IMR-90 (cell line): ENCODE results near the gene SPCS1. TPM values are rescaled to one million over a fixed set of nuclear protein-coding genes. Genes with fewer than 3 reads are reported as not detected.

ENCODE experiments used
- ATAC-seq: fragments of 200-7000 bp; cut with Tn5 transposase; 2 replicates; pipeline ENCODE4 v1.9.1; 2020; ENCODE audit warnings: low read depth, mild to moderate bottlenecking, moderate library complexity
- BruUV-seq: library from RNA; stranded (reverse); fragments of 400-500 nt; replicated peaks from 2 replicates; lab custom pipeline; 2021; lab: Mats Ljungman, UMichigan
- CTCF ChIA-PET: fragments of 300-600 bp; formaldehyde crosslinking; extraction: SDS; loops from one replicate; lab custom pipeline; 2021; ENCODE audit warnings: antibody characterized with exemption; lab: Yijun Ruan, JAX
- POLR2A ChIA-PET: fragments of 300-600 bp; sonication (Branson Sonifier 250); formaldehyde crosslinking; loops from one replicate; lab custom pipeline; 2022; ENCODE audit warnings: antibody characterized with exemption; ENCODE audit not compliant: unreplicated experiment; lab: Charles Lee
- DNase-seq: peaks from one replicate; pipeline ENCODE4 v3.0.0; 2013
- H2AFZ ChIP-seq: replicated peaks from 2 replicates; pipeline ENCODE3; 2013; ENCODE audit warnings: low read length, mild to moderate bottlenecking; ENCODE audit not compliant: poor library complexity
- H2AK5ac ChIP-seq: 2 replicates; pipeline ENCODE4 v1.6.1; 2013; ENCODE audit warnings: low read depth, low read length, inconsistent platforms
- H2AK9ac ChIP-seq: replicated peaks from 2 replicates; pipeline ENCODE3; 2013; ENCODE audit warnings: mild to moderate bottlenecking, low read depth, low read length, moderate library complexity; ENCODE audit not compliant: poor library complexity
- H2BK120ac ChIP-seq: 2 replicates; pipeline ENCODE4 v1.6.1; 2013; ENCODE audit warnings: low read depth, low read length, inconsistent platforms
- H2BK15ac ChIP-seq: 3 replicates; pipeline ENCODE4 v1.6.1; 2013; ENCODE audit warnings: low read depth, low read length, inconsistent platforms
- H2BK20ac ChIP-seq: 2 replicates; pipeline ENCODE4 v1.6.1; 2013; ENCODE audit warnings: low read depth, mild to moderate bottlenecking, inconsistent platforms, low read length, moderate library complexity
- H2BK5ac ChIP-seq: 2 replicates; pipeline ENCODE4 v1.6.1; 2013; ENCODE audit warnings: mild to moderate bottlenecking, low read depth, low read length, inconsistent platforms; ENCODE audit not compliant: poor library complexity, severe bottlenecking
- H3K14ac ChIP-seq: replicated peaks from 2 replicates; pipeline ENCODE4 v1.6.1; 2013; ENCODE audit warnings: low read depth, low read length, inconsistent platforms
- H3K18ac ChIP-seq: 2 replicates; pipeline ENCODE4 v1.6.1; 2013; ENCODE audit warnings: low read depth, low read length, control low read depth
- H3K23ac ChIP-seq: 2 replicates; pipeline ENCODE4 v1.6.1; 2013; ENCODE audit warnings: low read depth, low read length, inconsistent platforms
- H3K27ac ChIP-seq: 2 replicates; pipeline ENCODE4 v1.5.1; 2013; ENCODE audit warnings: mild to moderate bottlenecking, control low read depth, low read length; ENCODE audit not compliant: insufficient read depth
- H3K27me3 ChIP-seq: 2 replicates; pipeline ENCODE4 v1.6.1; 2013; ENCODE audit warnings: low read length; ENCODE audit not compliant: control insufficient read depth, insufficient read depth
- H3K36me3 ChIP-seq: 2 replicates; pipeline ENCODE4 v1.6.1; 2013; ENCODE audit warnings: low read length, mixed read lengths; ENCODE audit not compliant: control insufficient read depth, insufficient read depth
- H3K4ac ChIP-seq: 2 replicates; pipeline ENCODE4 v1.6.1; 2013; ENCODE audit warnings: low read depth, low read length, inconsistent platforms
- H3K4me1 ChIP-seq: 2 replicates; pipeline ENCODE4 v1.6.1; 2013; ENCODE audit warnings: low read length, mixed read lengths; ENCODE audit not compliant: control insufficient read depth, insufficient read depth
- H3K4me2 ChIP-seq: 2 replicates; pipeline ENCODE4 v1.6.1; 2013; ENCODE audit warnings: low read depth, mild to moderate bottlenecking, control low read depth, low read length, moderate library complexity
- H3K4me3 ChIP-seq: 2 replicates; pipeline ENCODE4 v1.5.1; 2013; ENCODE audit warnings: low read depth, mild to moderate bottlenecking, control low read depth, low read length, moderate library complexity; ENCODE audit not compliant: insufficient read depth
- H3K56ac ChIP-seq: 2 replicates; pipeline ENCODE4 v1.6.1; 2013; ENCODE audit warnings: low read length, inconsistent platforms; ENCODE audit not compliant: insufficient read depth; ENCODE audit errors: extremely low read depth
- H3K79me1 ChIP-seq, 2 experiments: 2 replicates each; pipeline ENCODE4 v1.6.1; 2013; ENCODE audit warnings: low read length in 2 of 2, inconsistent platforms in 1 of 2, low read depth in 1 of 2
- H3K9ac ChIP-seq: 2 replicates; pipeline ENCODE4 v1.6.1; 2013; ENCODE audit warnings: low read depth, low read length, control low read depth
- H3K9me1 ChIP-seq: 2 replicates; pipeline ENCODE4 v1.6.1; 2013; ENCODE audit warnings: low read length, inconsistent platforms; ENCODE audit not compliant: insufficient read depth
- H3K9me3 ChIP-seq: 2 replicates; pipeline ENCODE4 v1.6.1; 2013; ENCODE audit warnings: low read length; ENCODE audit not compliant: control insufficient read depth, insufficient read depth
- H4K20me1 ChIP-seq: 2 replicates; pipeline ENCODE4 v1.6.1; 2013; ENCODE audit warnings: low read length, inconsistent platforms; ENCODE audit not compliant: insufficient read depth
- H4K5ac ChIP-seq: 2 replicates; pipeline ENCODE4 v1.6.1; 2013; ENCODE audit warnings: mild to moderate bottlenecking, low read depth, low read length, control low read depth
- H4K8ac ChIP-seq, 2 experiments: 2 replicates each; pipeline ENCODE4 v1.6.1; 2013; ENCODE audit warnings: low read depth in 2 of 2, low read length in 2 of 2, control low read depth in 1 of 2, inconsistent platforms in 1 of 2
- H4K91ac ChIP-seq: 2 replicates; pipeline ENCODE4 v1.6.1; 2013; ENCODE audit warnings: low read depth, low read length, inconsistent platforms; ENCODE audit not compliant: insufficient read depth
- CEBPB ChIP-seq: IDR thresholded peaks from 2 replicates; pipeline ENCODE4 v1.6.1; 2012; ENCODE audit warnings: low read depth, low read length, improper control_type of control experiment
- NFE2L2 ChIP-seq: fragments of 150-350 bp; IDR thresholded peaks from 2 replicates; pipeline ENCODE4 v1.6.1; 2016; ENCODE audit warnings: low read depth, mild to moderate bottlenecking, low read length
- WGBS, 2 experiments: methylation state at CpG; one replicate each; pipeline versions ENCODE4 v1.1.5 to v1.1.7; 2013; ENCODE audit warnings: missing lambda C conversion rate in 2 of 2; ENCODE audit not compliant: insufficient read length in 1 of 2; ENCODE audit errors: extremely low coverage in 2 of 2; 5-methylcytosine and 5-hydroxymethylcytosine counted together
- dilution Hi-C: fragments of 300-500 bp; cut with HindIII; formaldehyde crosslinking; loops from one replicate; pipeline ENCODE4 v1.14.3; 2018; ENCODE audit warnings: low sequenced_read_pairs; ENCODE audit not compliant: unreplicated experiment
- in situ Hi-C: fragments of 300-500 bp; cut with MboI; formaldehyde crosslinking; loops from 3 replicates; pipeline ENCODE4 v1.14.3; 2019; ENCODE audit warnings: low sequenced_read_pairs, inconsistent platforms, mixed read lengths
- intact Hi-C: fragments of 100-400 bp; cut with micrococcal nuclease; formaldehyde crosslinking; loops from 2 replicates; pipeline ENCODE4 v1.10.0; 2022
- polyA plus RNA-seq, 3 experiments: library from polyadenylated mRNA; depleted of rRNA; stranded (reverse); fragments of >200 nt; gene quantifications; 2 replicates each; pipeline ENCODE4 v1.2.3, GENCODE V29; 2012; ENCODE audit warnings: low replicate concordance in 1 of 3
- total RNA-seq: library from RNA; depleted of rRNA; stranded (reverse); fragments of >200 nt; gene quantifications from 2 replicates; pipeline ENCODE4 v1.2.3, GENCODE V29; 2012

Gene SPCS1
- total and polyA plus RNA-seq, 2 of the 4 experiments (the other 2 are of a cell fraction), result 50.5 to 124 TPM

DNA sequence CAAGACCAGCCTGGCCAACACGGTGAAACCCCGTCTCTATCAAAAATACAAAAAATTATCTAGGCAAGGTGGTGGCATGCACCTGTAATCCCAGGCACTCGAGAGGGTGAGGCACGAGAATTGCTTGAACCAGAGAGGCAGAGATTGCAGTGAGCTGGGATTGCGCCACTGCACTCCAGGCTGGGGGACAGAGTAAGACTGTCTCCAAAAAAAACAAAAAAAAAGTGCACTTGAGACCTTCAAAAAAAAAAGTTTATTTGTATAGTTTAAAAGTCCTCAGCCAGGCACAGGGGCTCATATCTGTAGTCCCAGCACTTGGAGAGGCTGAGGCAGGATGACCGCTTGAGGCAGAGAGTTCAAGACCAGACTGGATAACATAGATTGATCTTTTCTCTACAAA lies 22.3 kb upstream of the SPCS1 start:
- peak overlapping the region; percentile 53; the same call in 1 of the 2 replicates for H3K23ac ChIP-seq
- H2AFZ ChIP-seq, result no peak overlapping the region
- H2BK120ac ChIP-seq, result no peak overlapping the region
- H3K4me3 ChIP-seq, result no peak overlapping the region
- no peak overlapping the region for H3K14ac ChIP-seq
- intact Hi-C loops, result loop anchor here (2.0 to 5.0 kb wide), 2 partner anchors 13 to 211 kb away; no protein-coding TSS in a partner anchor
- peaks cover 32 to 72% of the 10 kb centered on the region in 2 experiments for H3K79me1 ChIP-seq
- CTCF ChIA-PET, result no interaction called here
- H2AK5ac ChIP-seq, result peak overlapping the region; percentile 79
- H3K9ac ChIP-seq, result no peak overlapping the region; the same call in 1 of the 2 replicates
- peaks cover 20% of the 10 kb centered on the region; the same call in 1 of the 2 replicates for H4K20me1 ChIP-seq
- no peaks in the 10 kb centered on the region for H3K9me3 ChIP-seq
- H3K36me3 ChIP-seq, result peaks cover 21% of the 10 kb centered on the region
- H3K4me2 ChIP-seq, result no peak overlapping the region; the same call in 1 of the 2 replicates
- WGBS, 2 experiments, result 93% methylated on average over 2 of the region's 6 CpGs; no CpG with 5 or more reads in 1 of the 2 experiments
- peaks cover 14% of the 10 kb centered on the region for H3K4me1 ChIP-seq
- BruUV-seq, result no TSS peak
- no peak overlapping the region for H4K5ac ChIP-seq
- DNase-seq, result no peak
- ATAC-seq, result no peak
- no peak overlapping the region for H2BK15ac ChIP-seq
- H4K91ac ChIP-seq, result peak overlapping the region; percentile 2; the same call in 1 of the 2 replicates
- no peak overlapping the region for H3K18ac ChIP-seq
- H4K8ac ChIP-seq, result no peak overlapping the region; a peak in 1 of 4 replicates
- H2BK5ac ChIP-seq, result no peak overlapping the region
- peaks cover 6% of the 10 kb centered on the region for H3K9me1 ChIP-seq
- no peak overlapping the region for H3K27ac ChIP-seq
- H2AK9ac ChIP-seq, result no peak overlapping the region
- H3K27me3 ChIP-seq, result no peaks in the 10 kb centered on the region
- in situ Hi-C loops, result no loop called here
- H3K4ac ChIP-seq, result no peak overlapping the region; the same call in 1 of the 2 replicates
- no peak overlapping the region; the same call in 1 of the 2 replicates for H3K56ac ChIP-seq
- TF ChIP-seq CEBPB (peak; percentile 64), NFE2L2 (no peak)
- POLR2A ChIA-PET, result no interaction called here
- H2BK20ac ChIP-seq, result no peak overlapping the region
- dilution Hi-C loops, result no loop called here
